Activated CD8-positive, alpha-beta T cell treated with anti-CD3 and anti-CD28 coated beads for 36 hours (primary cell): ENCODE results near the gene PDE4C. TPM values are rescaled to one million over a fixed set of nuclear protein-coding genes. Genes with fewer than 3 reads are reported as not detected.
A peak's percentile ranks its signal among the peaks of the same experiment; 100 is the strongest.

ENCODE experiments used
- ATAC-seq: fragments of 200-7000 bp; cut with Tn5 transposase; one replicate; pipeline ENCODE4 v1.10.0; 2021; ENCODE audit warnings: mild to moderate bottlenecking, moderate library complexity
- CTCF ChIA-PET: fragments of 350-600 bp; sonication (Branson Sonifier 250); formaldehyde crosslinking; loops from one replicate; lab custom pipeline; 2021; ENCODE audit warnings: antibody characterized with exemption; lab: Charles Lee
- POLR2A ChIA-PET: fragments of 350-600 bp; sonication (Branson Sonifier 250); formaldehyde crosslinking; loops from one replicate; lab custom pipeline; 2021; ENCODE audit warnings: antibody characterized with exemption; lab: Charles Lee
- DNase-seq: peaks from one replicate; pipeline ENCODE4 v3.0.0-alpha.2; 2020
- H3K27ac Mint-ChIP-seq: one replicate; pipeline ENCODE4 v1.8.0; 2021; ENCODE audit warnings: mild to moderate bottlenecking, mixed read lengths
- H3K27me3 Mint-ChIP-seq: one replicate; pipeline ENCODE4 v1.8.0; 2021; ENCODE audit warnings: mixed read lengths
- H3K36me3 Mint-ChIP-seq: one replicate; pipeline ENCODE4 v1.8.0; 2021; ENCODE audit warnings: low read depth, mixed read lengths
- H3K4me1 Mint-ChIP-seq: one replicate; pipeline ENCODE4 v1.8.0; 2021; ENCODE audit warnings: low read depth, mixed read lengths
- H3K4me3 Mint-ChIP-seq: one replicate; pipeline ENCODE4 v1.8.0; 2021; ENCODE audit warnings: mild to moderate bottlenecking, moderate library complexity, mixed read lengths
- H3K9me3 Mint-ChIP-seq: one replicate; pipeline ENCODE4 v1.8.0; 2021; ENCODE audit warnings: mixed read lengths
- CTCF ChIP-seq: fragments of 200-600 bp; IDR thresholded peaks from one replicate; pipeline ENCODE4 v1.8.0; 2022; ENCODE audit warnings: antibody characterized with exemption, mild to moderate bottlenecking
- intact Hi-C: fragments of 100-400 bp; cut with micrococcal nuclease; formaldehyde crosslinking; loops from one replicate; pipeline ENCODE4 v1.10.0; 2022
- total RNA-seq, 2 experiments: library from RNA; stranded (reverse); gene quantifications; one replicate each; pipeline ENCODE4 v1.2.3, GENCODE V29; 2021

The PDE4C gene
- total RNA-seq, 2 experiments from 2014 or later, result 0.38 TPM; not detected in 1

GRCh38 chr19:18198374-18198773 is 27.9 kb downstream of the PDE4C start:
- Mint-ChIP-seq H3K4me3 (no peak overlapping the region), H3K9me3 (no peaks in the 10 kb centered on the region), H3K4me1 (peaks cover 26% of the 10 kb centered on the region), H3K27me3 (no peaks in the 10 kb centered on the region), H3K27ac (no peak overlapping the region), H3K36me3 (peaks cover 22% of the 10 kb centered on the region)
- ChIA-PET CTCF (interaction anchor here (1.0 kb wide), 2 partner anchors 10 to 190 kb away, joined by 3 read pairs; no protein-coding TSS in a partner anchor), POLR2A (no interaction called here)
- ATAC-seq (no peak), DNase-seq (no peak)
- intact Hi-C loops, result no loop called here
- no peak for TF ChIP-seq CTCF

GRCh38 chr19:18197941-18198340 is 28.3 kb downstream of the PDE4C start:
- Mint-ChIP-seq H3K27me3 (no peaks in the 10 kb centered on the region), H3K27ac (no peak overlapping the region), H3K9me3 (no peaks in the 10 kb centered on the region), H3K36me3 (peaks cover 22% of the 10 kb centered on the region), H3K4me3 (no peak overlapping the region), H3K4me1 (peaks cover 22% of the 10 kb centered on the region)
- ATAC-seq (no peak), DNase-seq (no peak)
- no peak for TF ChIP-seq CTCF
- intact Hi-C loops, result no loop called here
- ChIA-PET CTCF (interaction anchor here (1.0 kb wide), 2 partner anchors 10 to 190 kb away, joined by 3 read pairs; no protein-coding TSS in a partner anchor), POLR2A (no interaction called here)

GRCh38 chr19:18197306-18197705 is 28.9 kb downstream of the PDE4C start:
- POLR2A ChIA-PET, result no interaction called here
- no peak overlapping the region for H3K27ac Mint-ChIP-seq
- no peaks in the 10 kb centered on the region for H3K27me3 Mint-ChIP-seq
- intact Hi-C loops, result no loop called here
- no peak for ATAC-seq
- no peak for DNase-seq
- H3K4me1 Mint-ChIP-seq, result peaks cover 18% of the 10 kb centered on the region
- no peak overlapping the region for H3K4me3 Mint-ChIP-seq
- no peaks in the 10 kb centered on the region for H3K9me3 Mint-ChIP-seq
- no peak for TF ChIP-seq CTCF
- H3K36me3 Mint-ChIP-seq, result peaks cover 19% of the 10 kb centered on the region
- CTCF ChIA-PET, result interaction anchor here (1.0 to 1.3 kb wide), 2 partner anchors 11 to 56 kb away, joined by 3 read pairs; no protein-coding TSS in a partner anchor

GRCh38 chr19:18196511-18196845 is 29.8 kb downstream of the PDE4C start:
- POLR2A ChIA-PET, result interaction anchor here (0.6 kb wide), 1 partner anchor 103 kb away, joined by 3 read pairs; no protein-coding TSS in a partner anchor
- ATAC-seq, result no peak
- Mint-ChIP-seq H3K36me3 (peaks cover 13% of the 10 kb centered on the region), H3K4me1 (peaks cover 20% of the 10 kb centered on the region), H3K9me3 (no peaks in the 10 kb centered on the region), H3K27ac (no peak overlapping the region), H3K27me3 (no peaks in the 10 kb centered on the region), H3K4me3 (no peak overlapping the region)
- intact Hi-C loops, result no loop called here
- no peak for DNase-seq
- TF ChIP-seq CTCF, result no peak
- CTCF ChIA-PET, result interaction anchor here (1.3 kb wide), 1 partner anchor 56 kb away, joined by 3 read pairs; no protein-coding TSS in a partner anchor

- ATAC-seq (no peak), DNase-seq (peak; percentile 59)
- POLR2A ChIA-PET, result interaction anchor here (1.4 to 4.7 kb wide), 3 partner anchors 10 to 224 kb away, joined by 3 to 25 read pairs (median 4); partner anchors contain the start of genes JUND, RAB3A and SSBP4
- intact Hi-C loops, result no loop called here
- peaks cover 20% of the 10 kb centered on the region for H3K4me1 Mint-ChIP-seq
- H3K27me3 Mint-ChIP-seq, result no peaks in the 10 kb centered on the region
- peaks cover 10% of the 10 kb centered on the region for H3K36me3 Mint-ChIP-seq
- H3K27ac Mint-ChIP-seq, result peak overlapping the region; percentile 75
- H3K9me3 Mint-ChIP-seq, result no peaks in the 10 kb centered on the region
- TF ChIP-seq CTCF, result no peak
- CTCF ChIA-PET, result interaction anchor here (1.3 to 5.3 kb wide), 4 partner anchors 9 to 81 kb away, joined by 3 to 52 read pairs (median 4); partner anchors contain the start of gene RAB3A
- peak overlapping the region; percentile 79 for H3K4me3 Mint-ChIP-seq
These were observed 31.5 kb downstream of the PDE4C start for GRCh38 chr19:18194554-18195238.
